GM23338 (cell line): Measurements from ENCODE around the gene GALNT7. TPM values are rescaled to one million over a fixed set of nuclear protein-coding genes. Genes with fewer than 3 reads are reported as not detected.

Experiments
- ATAC-seq: fragments of 200-7000 bp; cut with Tn5 transposase; 3 replicates; pipeline ENCODE4 v1.9.1; 2020
- DNase-seq: peaks from one replicate; pipeline ENCODE4 v3.0.0-alpha.2; 2015; ENCODE audit warnings: low spot score
- H2AFZ ChIP-seq: fragments of 200-600 bp; sonication (generic); 2 replicates; pipeline ENCODE4 v1.8.0; 2016; ENCODE audit warnings: antibody characterized with exemption, mild to moderate bottlenecking, moderate library complexity
- H3F3A ChIP-seq: fragments of 200-600 bp; sonication (generic); replicated peaks from 2 replicates; pipeline ENCODE4 v1.8.0; 2017; ENCODE audit warnings: antibody characterized with exemption, mixed run types, low read depth
- H3K27ac ChIP-seq: fragments of 200-600 bp; sonication (generic); 2 replicates; pipeline ENCODE4 v1.6.1; 2016; ENCODE audit warnings: low read depth
- H3K27me3 ChIP-seq: fragments of 200-600 bp; sonication (generic); 2 replicates; pipeline ENCODE4 v1.8.0; 2016; ENCODE audit warnings: mild to moderate bottlenecking, mixed run types, moderate library complexity; ENCODE audit not compliant: insufficient read depth
- H3K36me3 ChIP-seq: fragments of 200-600 bp; sonication (generic); 2 replicates; pipeline ENCODE4 v1.8.0; 2016; ENCODE audit warnings: mild to moderate bottlenecking; ENCODE audit not compliant: insufficient read depth
- H3K4me1 ChIP-seq: fragments of 200-600 bp; sonication (generic); 2 replicates; pipeline ENCODE4 v1.8.0; 2016; ENCODE audit warnings: mild to moderate bottlenecking, moderate library complexity; ENCODE audit not compliant: insufficient read depth
- H3K4me2 ChIP-seq: fragments of 200-600 bp; sonication (generic); 2 replicates; pipeline ENCODE4 v1.7.1; 2017; ENCODE audit warnings: mixed run types
- H3K4me3 ChIP-seq: fragments of 200-600 bp; sonication (generic); 2 replicates; pipeline ENCODE4 v1.6.1; 2016; ENCODE audit warnings: mixed run types
- H3K79me2 ChIP-seq: fragments of 200-600 bp; sonication (generic); replicated peaks from 2 replicates; pipeline ENCODE4 v1.8.0; 2017; ENCODE audit warnings: mild to moderate bottlenecking; ENCODE audit not compliant: insufficient read depth
- H3K9me2 ChIP-seq: fragments of 200-600 bp; sonication (generic); 2 replicates; pipeline ENCODE4 v1.8.0; 2017; ENCODE audit not compliant: insufficient read depth
- H4K20me1 ChIP-seq: fragments of 200-600 bp; sonication (generic); replicated peaks from 2 replicates; pipeline ENCODE4 v1.8.0; 2017; ENCODE audit warnings: mild to moderate bottlenecking; ENCODE audit not compliant: insufficient read depth
- H3K27ac Mint-ChIP-seq: 2 replicates; pipeline ENCODE4 v1.8.0; 2020; ENCODE audit warnings: inconsistent platforms, mild to moderate bottlenecking, moderate library complexity, mixed read lengths
- H3K27me3 Mint-ChIP-seq: 3 replicates; pipeline ENCODE4 v1.8.0; 2022; ENCODE audit warnings: low read depth, mild to moderate bottlenecking, moderate library complexity, mixed read lengths, inconsistent platforms; ENCODE audit not compliant: insufficient read depth, poor library complexity
- H3K36me3 Mint-ChIP-seq: 3 replicates; pipeline ENCODE4 v1.8.0; 2021; ENCODE audit warnings: low read depth, mild to moderate bottlenecking, inconsistent platforms, moderate library complexity, mixed read lengths
- H3K4me1 Mint-ChIP-seq: 3 replicates; pipeline ENCODE4 v1.8.0; 2020; ENCODE audit warnings: mild to moderate bottlenecking, inconsistent platforms, mixed read lengths
- H3K4me3 Mint-ChIP-seq: 3 replicates; pipeline ENCODE4 v1.8.0; 2021; ENCODE audit warnings: moderate library complexity, mild to moderate bottlenecking, inconsistent platforms, mixed read lengths
- H3K9me3 Mint-ChIP-seq: 3 replicates; pipeline ENCODE4 v1.8.0; 2020; ENCODE audit warnings: moderate library complexity, mild to moderate bottlenecking, inconsistent platforms, mixed read lengths
- CREB1 ChIP-seq: fragments of 250-450 bp; sonication (Bioruptor Pico); IDR thresholded peaks from 2 replicates; pipeline ENCODE4 v1.5.0; 2020; ENCODE audit warnings: low read depth, mild to moderate bottlenecking, moderate library complexity
- CTCF ChIP-seq, 2 experiments: fragments of 200-600 bp in 1 of 2; sonication (generic) in 1 of 2; conservative IDR thresholded peaks; 2 replicates each; pipeline versions ENCODE4 v1.5.1 to v1.6.1; 2016 to 2017; ENCODE audit warnings: antibody characterized with exemption in 2 of 2, low read depth in 2 of 2, mild to moderate bottlenecking in 2 of 2, moderate library complexity in 1 of 2
- ETS1 ChIP-seq: IDR thresholded peaks from 2 replicates; pipeline ENCODE4 v1.6.1; 2016; ENCODE audit warnings: antibody characterized with exemption
- EZH2 ChIP-seq: fragments of 200-600 bp; sonication (generic); IDR thresholded peaks from one replicate; pipeline ENCODE4 v1.8.0; 2017; ENCODE audit warnings: antibody characterized with exemption, mild to moderate bottlenecking, low read depth; ENCODE audit not compliant: unreplicated experiment
- EZH2phosphoT487 ChIP-seq: fragments of 200-600 bp; sonication (generic); IDR thresholded peaks from one replicate; pipeline ENCODE4 v1.8.1; 2018; ENCODE audit warnings: antibody characterized with exemption; ENCODE audit not compliant: unreplicated experiment
- NANOG ChIP-seq: IDR thresholded peaks from 2 replicates; pipeline ENCODE4 v1.6.1; 2016; ENCODE audit warnings: antibody characterized with exemption, borderline replicate concordance
- POLR2AphosphoS5 ChIP-seq: IDR thresholded peaks from 2 replicates; pipeline ENCODE4 v1.6.1; 2016; ENCODE audit warnings: antibody characterized with exemption, low read depth
- REST ChIP-seq: IDR thresholded peaks from one replicate; pipeline ENCODE4 v1.6.1; 2018; ENCODE audit warnings: antibody characterized with exemption; ENCODE audit not compliant: unreplicated experiment
- STAT1 ChIP-seq: IDR thresholded peaks from one replicate; pipeline ENCODE4 v1.6.1; 2016; ENCODE audit warnings: antibody characterized with exemption; ENCODE audit not compliant: unreplicated experiment
- ZNF331 ChIP-seq: fragments of 250-450 bp; sonication (Bioruptor Pico); IDR thresholded peaks from 2 replicates; pipeline ENCODE4 v1.5.0; 2020; ENCODE audit warnings: low read depth, mild to moderate bottlenecking, moderate library complexity
- ZNF462 ChIP-seq: fragments of 250-450 bp; sonication (Bioruptor Pico); IDR thresholded peaks from 2 replicates; pipeline ENCODE4 v1.5.0; 2020; ENCODE audit warnings: mild to moderate bottlenecking, moderate library complexity
- polyA plus RNA-seq: library from polyadenylated mRNA; unstranded; fragments of >200 nt; fragmentation: Nextera tagmentation; extraction: Ambion mirVana; gene quantifications from 2 replicates; pipeline ENCODE4 v1.2.1, GENCODE V29; 2016
- total RNA-seq: library from RNA; depleted of rRNA; stranded (reverse); fragments of >200 nt; shearing (Covaris generic); gene quantifications from 2 replicates; pipeline ENCODE4 v1.2.3, GENCODE V29; 2014

Gene GALNT7
- total and polyA plus RNA-seq, 2 experiments from 2014 or later = 31.8 to 72.2 TPM

DNA sequence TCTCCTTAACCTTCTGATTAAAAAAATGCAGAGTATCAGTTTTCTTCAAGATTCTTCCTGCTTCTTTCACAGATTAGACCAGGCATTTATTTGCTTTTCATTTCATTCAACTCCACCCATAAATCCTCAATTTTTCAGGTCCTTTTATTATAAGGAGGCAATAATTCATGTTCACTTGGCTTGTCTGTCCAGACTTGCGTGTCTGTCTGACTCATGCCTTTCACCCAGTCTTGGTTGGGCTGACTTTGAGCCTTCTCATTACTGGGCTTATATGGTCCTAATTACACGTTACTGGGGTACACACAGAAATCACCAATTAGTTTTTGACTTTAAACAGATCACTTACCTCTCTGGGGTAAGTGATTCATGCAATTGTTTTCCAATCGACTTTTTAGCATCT, 48.8 kb upstream of the GALNT7 start (continued):
- TF ChIP-seq ZNF462 (CRISPR knock-in tag) = no peak
- no peak for TF ChIP-seq NANOG
- TF ChIP-seq POLR2AphosphoS5 = no peak
- no peak for TF ChIP-seq EZH2
- no peak for TF ChIP-seq ZNF331 (CRISPR knock-in tag)
- TF ChIP-seq CTCF (conservative IDR thresholded peaks at IDR 0.05; ENCODE audit: low read depth in 2 of 2) = no peak

DNA sequence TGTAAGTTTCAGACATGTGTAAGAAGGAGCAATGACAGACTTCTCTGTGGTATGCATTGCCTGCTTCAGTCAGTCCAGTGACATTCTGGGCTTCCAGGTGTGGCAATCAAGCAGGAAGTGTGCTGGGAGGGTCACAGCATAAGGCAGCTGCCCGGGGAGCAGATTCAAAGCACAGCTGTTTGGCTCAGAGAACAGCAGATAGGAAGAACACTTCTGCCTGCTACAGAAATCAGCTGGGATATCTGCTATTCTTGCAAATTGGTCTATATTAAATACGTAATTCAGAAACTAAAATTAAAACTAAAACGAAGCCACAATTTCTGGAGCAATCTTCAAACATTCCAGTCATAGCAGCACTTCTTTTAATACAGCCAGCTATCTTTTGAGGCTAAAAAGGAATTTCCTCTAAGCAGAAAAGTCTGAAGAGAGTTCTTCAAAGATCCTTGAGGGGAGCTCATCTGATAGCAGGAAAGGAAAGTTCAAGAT, 47.5 kb upstream of the GALNT7 start:
- H4K20me1 ChIP-seq = no peaks in the 10 kb centered on the region
- Mint-ChIP-seq H3K36me3 (no peaks in the 10 kb centered on the region), H3K4me3 (no peak overlapping the region), H3K27me3 (peaks cover 2% of the 10 kb centered on the region), H3K4me1 (peaks cover 10% of the 10 kb centered on the region), H3K27ac (no peak overlapping the region), H3K9me3 (no peaks in the 10 kb centered on the region)
- no peak overlapping the region for H3K27ac ChIP-seq
- H3K79me2 ChIP-seq = no peaks in the 10 kb centered on the region
- ATAC-seq (peak; percentile 81), DNase-seq (peak; percentile 56)
- H3K9me2 ChIP-seq = no peaks in the 10 kb centered on the region
- H3K27me3 ChIP-seq = no peaks in the 10 kb centered on the region
- H3K36me3 ChIP-seq = no peaks in the 10 kb centered on the region
- H3K4me2 ChIP-seq = no peak overlapping the region; the same call in 1 of the 2 replicates
- peaks cover 6% of the 10 kb centered on the region for H3K4me1 ChIP-seq
- H2AFZ ChIP-seq = no peak overlapping the region
- no peak overlapping the region for H3K4me3 ChIP-seq
- no peaks in the 10 kb centered on the region for H3F3A ChIP-seq
- TF ChIP-seq ZNF331 (CRISPR knock-in tag) (no peak), REST (no peak), POLR2AphosphoS5 (no peak), EZH2phosphoT487 (no peak), CREB1 (CRISPR knock-in tag) (no peak), STAT1 (no peak), NANOG (no peak), ETS1 (no peak)
